Bronchial epithelial cell (primary cell): Measurements from ENCODE around the gene SLC25A17. TPM values are rescaled to one million over a fixed set of nuclear protein-coding genes. Genes with fewer than 3 reads are reported as not detected.

ENCODE experiments used
- DNase-seq: peaks from one replicate; pipeline ENCODE4 v3.0.0-alpha.2; 2010; ENCODE audit warnings: low read depth
- FAIRE-seq: peaks from 2 replicates; lab custom pipeline; 2011; peaks lifted over from hg19 to GRCh38; lab: Jason Lieb, UNC
- H3K27me3 ChIP-seq: 2 replicates; pipeline ENCODE4 v1.5.1; 2011; ENCODE audit warnings: low read length; ENCODE audit not compliant: control insufficient read depth, insufficient read depth
- H3K36me3 ChIP-seq: 2 replicates; pipeline ENCODE4 v1.5.1; 2011; ENCODE audit warnings: low read length; ENCODE audit not compliant: control insufficient read depth, insufficient read depth
- H3K4me3 ChIP-seq: 2 replicates; pipeline ENCODE4 v1.5.1; 2011; ENCODE audit warnings: mild to moderate bottlenecking, low read depth, low read length, control low read depth
- total RNA-seq: library from RNA; depleted of rRNA; stranded (reverse); fragments of >200 nt; gene quantifications from 2 replicates; pipeline ENCODE4 v1.2.1, GENCODE V29; 2014
- TF ChIP-seq, protein P1 (sequence below): IDR thresholded peaks from 2 replicates; pipeline ENCODE4 v1.5.1; 2011; ENCODE audit warnings: mild to moderate bottlenecking, moderate library complexity, low read length, control low read depth, inconsistent platforms; ENCODE audit not compliant: insufficient read depth, severe bottlenecking

SLC25A17 gene
- total RNA-seq, 1 donor from 2014 or later, result 27.4 TPM

DNA sequence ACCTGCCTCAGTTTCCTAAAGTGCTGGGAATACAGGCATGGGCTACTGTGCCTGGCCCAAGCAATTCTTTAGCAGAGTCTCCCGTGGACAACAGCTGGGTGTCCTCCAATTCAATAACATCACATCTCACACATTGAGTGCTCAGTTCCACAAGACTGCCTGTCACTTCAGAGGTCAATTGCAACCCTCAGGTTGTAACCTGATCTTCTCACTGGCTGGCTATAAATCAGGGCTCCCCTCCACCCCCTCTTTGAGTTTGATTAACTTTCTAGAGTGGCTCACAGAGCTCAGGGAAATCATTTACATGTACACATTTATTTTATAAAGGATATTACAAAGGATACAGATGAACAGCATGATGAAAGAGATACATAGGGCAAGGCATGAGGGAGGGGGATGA lies 71.8 kb downstream of the SLC25A17 start:
- H3K36me3 ChIP-seq, result no peaks in the 10 kb centered on the region
- no peak overlapping the region for H3K4me3 ChIP-seq
- DNase-seq, result no peak
- no peak for FAIRE-seq
- H3K27me3 ChIP-seq, result no peaks in the 10 kb centered on the region
- TF ChIP-seq, protein P1, sequence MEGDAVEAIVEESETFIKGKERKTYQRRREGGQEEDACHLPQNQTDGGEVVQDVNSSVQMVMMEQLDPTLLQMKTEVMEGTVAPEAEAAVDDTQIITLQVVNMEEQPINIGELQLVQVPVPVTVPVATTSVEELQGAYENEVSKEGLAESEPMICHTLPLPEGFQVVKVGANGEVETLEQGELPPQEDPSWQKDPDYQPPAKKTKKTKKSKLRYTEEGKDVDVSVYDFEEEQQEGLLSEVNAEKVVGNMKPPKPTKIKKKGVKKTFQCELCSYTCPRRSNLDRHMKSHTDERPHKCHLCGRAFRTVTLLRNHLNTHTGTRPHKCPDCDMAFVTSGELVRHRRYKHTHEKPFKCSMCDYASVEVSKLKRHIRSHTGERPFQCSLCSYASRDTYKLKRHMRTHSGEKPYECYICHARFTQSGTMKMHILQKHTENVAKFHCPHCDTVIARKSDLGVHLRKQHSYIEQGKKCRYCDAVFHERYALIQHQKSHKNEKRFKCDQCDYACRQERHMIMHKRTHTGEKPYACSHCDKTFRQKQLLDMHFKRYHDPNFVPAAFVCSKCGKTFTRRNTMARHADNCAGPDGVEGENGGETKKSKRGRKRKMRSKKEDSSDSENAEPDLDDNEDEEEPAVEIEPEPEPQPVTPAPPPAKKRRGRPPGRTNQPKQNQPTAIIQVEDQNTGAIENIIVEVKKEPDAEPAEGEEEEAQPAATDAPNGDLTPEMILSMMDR, result no peak

GRCh38 chr22:40746428-40747220 lies 72.5 kb downstream of the SLC25A17 start:
- no peak for FAIRE-seq
- TF ChIP-seq, protein P1, result no peak
- no peak overlapping the region for H3K4me3 ChIP-seq
- peak; percentile 61 for DNase-seq
- no peaks in the 10 kb centered on the region for H3K27me3 ChIP-seq
- no peaks in the 10 kb centered on the region for H3K36me3 ChIP-seq

GRCh38 chr22:40743768-40744167 lies 75.4 kb downstream of the SLC25A17 start:
- Histone ChIP-seq H3K36me3 (no peaks in the 10 kb centered on the region), H3K4me3 (no peak overlapping the region), H3K27me3 (no peaks in the 10 kb centered on the region)
- no peak for DNase-seq
- FAIRE-seq, result no peak
- TF ChIP-seq, protein P1, result no peak

DNA sequence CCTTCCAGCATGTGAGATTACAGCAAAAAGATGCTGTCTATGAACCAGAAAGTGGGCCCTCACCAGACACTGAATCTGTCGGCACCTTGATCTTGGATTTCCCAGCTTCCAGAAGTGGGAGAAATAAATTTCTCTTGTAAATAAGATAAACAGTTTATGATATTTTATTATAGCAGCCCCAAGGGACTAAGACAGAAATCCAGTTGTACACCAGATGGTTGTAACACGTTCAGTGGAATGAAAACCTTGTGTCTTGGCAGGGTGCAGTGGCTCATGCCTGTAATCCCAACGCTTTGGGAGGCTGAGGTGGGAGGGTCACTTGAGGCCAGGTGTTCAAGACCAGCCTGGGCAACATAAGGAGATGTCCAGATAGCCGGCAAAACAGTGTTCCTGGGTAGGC lies 78.0 kb downstream of the SLC25A17 start:
- H3K4me3 ChIP-seq, result no peak overlapping the region
- no peak for FAIRE-seq
- TF ChIP-seq, protein P1, result no peak

GRCh38 chr22:40739721-40740120 lies 79.4 kb downstream of the SLC25A17 start:
- Histone ChIP-seq H3K36me3 (no peaks in the 10 kb centered on the region), H3K27me3 (no peaks in the 10 kb centered on the region), H3K4me3 (no peak overlapping the region)
- TF ChIP-seq, protein P1, result no peak
- FAIRE-seq, result no peak
- no peak for DNase-seq

More for the DNA sequence above, 78.0 kb downstream of the SLC25A17 start:
- DNase-seq, result no peak
- H3K27me3 ChIP-seq, result no peaks in the 10 kb centered on the region
- no peaks in the 10 kb centered on the region for H3K36me3 ChIP-seq

DNA sequence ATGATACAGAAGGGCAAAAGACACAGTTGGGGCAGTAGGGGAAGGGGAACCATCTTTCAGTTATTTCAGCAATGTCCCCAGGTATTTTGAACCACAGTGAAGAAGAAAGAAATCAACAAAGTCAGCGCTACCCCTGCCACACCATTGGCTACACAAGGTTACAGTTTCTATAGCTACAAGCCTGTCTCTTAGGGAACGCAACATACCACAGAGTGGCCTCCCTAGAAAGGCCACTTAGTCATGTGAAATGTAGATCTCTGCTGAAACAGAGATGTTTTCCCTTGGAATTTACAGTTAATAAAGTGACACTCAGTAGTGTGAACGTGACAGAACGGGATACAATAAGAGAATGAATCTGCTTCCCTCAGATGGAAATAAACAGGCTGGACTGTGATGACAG lies 85.2 kb downstream of the SLC25A17 start:
- FAIRE-seq (no peak), DNase-seq (no peak)
- Histone ChIP-seq H3K36me3 (no peaks in the 10 kb centered on the region), H3K4me3 (no peak overlapping the region), H3K27me3 (no peaks in the 10 kb centered on the region)
- TF ChIP-seq, protein P1, result no peak
